HepG2 (cell line): ENCODE data around the gene COPZ1. TPM values are rescaled to one million over a fixed set of nuclear protein-coding genes. Genes with fewer than 3 reads are reported as not detected.

Experiments
- ARID4A ChIP-seq: sonication (generic); formaldehyde crosslinking; IDR thresholded peaks from 2 replicates; pipeline ENCODE4 v1.5.0; 2020; ENCODE audit warnings: mild to moderate bottlenecking, missing genetic modification reagents, borderline replicate concordance
- ERF ChIP-seq: IDR thresholded peaks from 2 replicates; pipeline ENCODE4 v1.6.1; 2018; ENCODE audit warnings: missing biosample characterization, missing genetic modification reagents
- FOXA3 ChIP-seq: IDR thresholded peaks from 2 replicates; pipeline ENCODE4 v1.6.1; 2016; ENCODE audit warnings: missing genetic modification reagents, missing compliant biosample characterization
- GLI4 ChIP-seq: sonication (generic); formaldehyde crosslinking; IDR thresholded peaks from 2 replicates; pipeline ENCODE4 v1.5.1; 2020; ENCODE audit warnings: missing genetic modification reagents, mild to moderate bottlenecking, moderate library complexity, borderline replicate concordance
- KIAA2018 ChIP-seq: sonication (generic); formaldehyde crosslinking; IDR thresholded peaks from 2 replicates; pipeline ENCODE4 v1.5.0; 2020; ENCODE audit warnings: mild to moderate bottlenecking, missing genetic modification reagents, borderline replicate concordance
- YY1 ChIP-seq: IDR thresholded peaks from 2 replicates; pipeline ENCODE4 v1.6.1; 2011; ENCODE audit warnings: low read length, low read depth, moderate library complexity, mild to moderate bottlenecking; ENCODE audit not compliant: insufficient read depth, insufficient replicate concordance
- ZBTB33 ChIP-seq: sonication (generic); formaldehyde crosslinking; IDR thresholded peaks from 2 replicates; pipeline ENCODE4 v1.4.0; 2020; ENCODE audit warnings: missing genetic modification reagents
- ZNF414 ChIP-seq: sonication (generic); formaldehyde crosslinking; IDR thresholded peaks from 2 replicates; pipeline ENCODE4 v1.5.0; 2020; ENCODE audit warnings: missing genetic modification reagents
- ZNF598 ChIP-seq: sonication (generic); formaldehyde crosslinking; IDR thresholded peaks from 2 replicates; pipeline ENCODE4 v1.5.1; 2020; ENCODE audit warnings: mild to moderate bottlenecking, missing genetic modification reagents, borderline replicate concordance
- ZNF768 ChIP-seq: sonication (generic); formaldehyde crosslinking; IDR thresholded peaks from 2 replicates; pipeline ENCODE4 v1.4.0; 2020; ENCODE audit warnings: missing genetic modification reagents
- polyA plus RNA-seq, 8 experiments: library from polyadenylated mRNA; depleted of rRNA in 3 of 8; stranded (reverse) in 7 of 8; unstranded in 1 of 8; fragments of >200 nt; fragmentation: Illumina TruSeq in 4 of 8; extraction: Trizol in 4 of 8; gene quantifications; 2 replicates each; pipeline versions ENCODE4 v1.2.1 to v1.2.3, GENCODE V29; 2011 to 2016; ENCODE audit warnings: low read depth in 4 of 8, missing spikeins in 1 of 8, mixed read lengths in 1 of 8; ENCODE audit not compliant: insufficient read depth in 1 of 8
- total RNA-seq, 5 experiments: library from RNA; depleted of rRNA; stranded (reverse); fragments of >200 nt; fragmentation: Illumina TruSeq; extraction: Trizol; gene quantifications; 2 replicates each; pipeline ENCODE4 v1.2.3, GENCODE V29; 2016; ENCODE audit warnings: low read depth in 1 of 5

COPZ1 gene
- total and polyA plus RNA-seq, 2 of the 13 experiments (the other 11 are each of a cell fraction or from before 2014, with no cell fraction given), result 125 to 184 TPM

GRCh38 chr12:54379398-54380201, 54.7 kb downstream of the COPZ1 start (continued):
- 0 out of 2 replicates have a peak, but pooled peaks have one; percentile 46 for TF ChIP-seq ERF (CRISPR knock-in tag)
- peak; percentile 73; the same call in 1 of the 2 replicates for TF ChIP-seq ZBTB33 (CRISPR knock-in tag)
- TF ChIP-seq FOXA3, result 0 out of 2 replicates have a peak, but pooled peaks have one; percentile 26
- 0 out of 2 replicates have a peak, but pooled peaks have one; percentile 57 for TF ChIP-seq ZNF598
- no peak for TF ChIP-seq GLI4 (CRISPR knock-in tag)
- peak; percentile 40; the same call in 1 of the 2 replicates for TF ChIP-seq ZNF414
- TF ChIP-seq KIAA2018 (CRISPR knock-in tag), result no peak
- peak; percentile 75 for TF ChIP-seq YY1
- TF ChIP-seq ZNF768 (CRISPR knock-in tag), result peak; percentile 60; the same call in 1 of the 2 replicates
- TF ChIP-seq ARID4A (CRISPR knock-in tag), result peak; percentile 21; the same call in 1 of the 2 replicates
